ENCODE results near the gene ALDH16A1.

DNA sequence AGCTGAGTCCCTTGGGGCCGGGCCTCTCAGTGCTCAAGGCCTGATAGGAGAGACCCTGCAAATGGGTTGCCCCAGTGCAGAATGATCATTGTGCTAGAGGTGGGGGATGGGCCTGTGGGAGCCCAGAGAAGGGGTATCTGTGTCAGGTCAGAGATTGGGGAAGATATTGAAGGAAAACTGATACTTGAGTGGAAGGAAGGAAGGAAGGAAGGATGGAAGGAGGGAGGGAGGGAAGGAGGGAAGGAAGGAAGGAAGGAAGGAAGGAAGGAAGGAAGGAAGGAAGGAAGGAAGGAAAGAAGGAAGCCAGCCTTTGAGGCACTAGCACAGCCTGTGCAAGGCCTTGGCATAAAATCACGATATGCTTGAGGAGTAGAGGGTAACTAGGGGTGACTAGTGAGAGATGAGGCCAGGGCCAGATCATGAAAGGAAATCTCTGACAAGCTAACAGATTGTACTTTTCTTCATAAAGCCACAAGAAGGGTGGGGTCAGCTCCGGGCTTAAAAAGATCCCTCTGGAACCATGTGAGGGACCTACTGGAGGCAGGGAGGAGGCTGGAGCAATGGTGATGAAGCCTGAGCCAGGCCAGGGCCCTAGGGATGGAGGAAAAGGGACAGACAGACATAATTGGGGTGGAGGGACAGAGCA is 41.2 kb upstream of the ALDH16A1 start:
- no peak for TF ChIP-seq EZH2 (IDR thresholded peaks at IDR 0.05; ENCODE audit: low read length)
- TF ChIP-seq, protein P1, sequence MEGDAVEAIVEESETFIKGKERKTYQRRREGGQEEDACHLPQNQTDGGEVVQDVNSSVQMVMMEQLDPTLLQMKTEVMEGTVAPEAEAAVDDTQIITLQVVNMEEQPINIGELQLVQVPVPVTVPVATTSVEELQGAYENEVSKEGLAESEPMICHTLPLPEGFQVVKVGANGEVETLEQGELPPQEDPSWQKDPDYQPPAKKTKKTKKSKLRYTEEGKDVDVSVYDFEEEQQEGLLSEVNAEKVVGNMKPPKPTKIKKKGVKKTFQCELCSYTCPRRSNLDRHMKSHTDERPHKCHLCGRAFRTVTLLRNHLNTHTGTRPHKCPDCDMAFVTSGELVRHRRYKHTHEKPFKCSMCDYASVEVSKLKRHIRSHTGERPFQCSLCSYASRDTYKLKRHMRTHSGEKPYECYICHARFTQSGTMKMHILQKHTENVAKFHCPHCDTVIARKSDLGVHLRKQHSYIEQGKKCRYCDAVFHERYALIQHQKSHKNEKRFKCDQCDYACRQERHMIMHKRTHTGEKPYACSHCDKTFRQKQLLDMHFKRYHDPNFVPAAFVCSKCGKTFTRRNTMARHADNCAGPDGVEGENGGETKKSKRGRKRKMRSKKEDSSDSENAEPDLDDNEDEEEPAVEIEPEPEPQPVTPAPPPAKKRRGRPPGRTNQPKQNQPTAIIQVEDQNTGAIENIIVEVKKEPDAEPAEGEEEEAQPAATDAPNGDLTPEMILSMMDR (optimal IDR thresholded peaks at IDR 0.05 in 1 of 3, IDR thresholded peaks at IDR 0.05 in 1 of 3, conservative IDR thresholded peaks at IDR 0.05 in 1 of 3; ENCODE audit: extremely low read depth in 1 of 3, insufficient read depth in 2 of 3, low read length in 3 of 3): no peak
